ENCODE results near the gene PIEZO1. TPM values are rescaled to one million over a fixed set of nuclear protein-coding genes. Genes with fewer than 3 reads are reported as not detected.
"Not testable (repeated sequence)": the region's sequence is repeated elsewhere in the genome, so short reads cannot be mapped to it uniquely, and the experiment has no call there.

The PIEZO1 gene
- total RNA-seq, 1 donor from 2014 or later: 247 TPM

GRCh38 chr16:88772871-88773811, 11.9 kb downstream of the PIEZO1 start:
- Mint-ChIP-seq H3K4me3 (ENCODE audit: unreplicated experiment) (no peak overlapping the region), H3K4me1 (ENCODE audit: low read depth, unreplicated experiment) (peaks cover 40% of the 10 kb centered on the region), H3K27me3 (ENCODE audit: low read depth, unreplicated experiment) (no peaks in the 10 kb centered on the region), H3K36me3 (ENCODE audit: low read depth, unreplicated experiment) (peaks cover 2% of the 10 kb centered on the region), H3K27ac (ENCODE audit: unreplicated experiment) (peak overlapping the region; percentile 83), H3K9me3 (ENCODE audit: unreplicated experiment) (no peaks in the 10 kb centered on the region)
- Histone ChIP-seq H3K4me3 (ENCODE audit: insufficient read depth, low read depth, low read length) (no peak overlapping the region), H3K4me2 (ENCODE audit: low read length) (peak overlapping the region; percentile 71), H3K79me2 (ENCODE audit: insufficient read depth, low read length) (peaks cover 92% of the 10 kb centered on the region), H3K4me1 (ENCODE audit: insufficient read depth, low read length) (peaks cover 65% of the 10 kb centered on the region), H3K9me3 (ENCODE audit: insufficient read depth, low read depth, low read length) (no peaks in the 10 kb centered on the region), H3K9ac (ENCODE audit: low read length) (peak overlapping the region; percentile 63), H2AFZ (ENCODE audit: low read depth, low read length) (no peak overlapping the region), H3K27me3 (ENCODE audit: insufficient read depth, low read length) (no peaks in the 10 kb centered on the region), H3K27ac (ENCODE audit: low read depth, low read length) (peak overlapping the region; percentile 64), H3K36me3 (ENCODE audit: insufficient read depth, low read length) (no peaks in the 10 kb centered on the region), H4K20me1 (ENCODE audit: insufficient read depth, low read length) (peaks cover 96% of the 10 kb centered on the region)
- FAIRE-seq (no peak), DNase-seq (ENCODE audit: low read depth) (peak; percentile 91)
- no peak for TF ChIP-seq EZH2 (IDR thresholded peaks at IDR 0.05; ENCODE audit: insufficient read depth, low read length)
- TF ChIP-seq CTCF (IDR thresholded peaks at IDR 0.05; ENCODE audit: insufficient read depth, low read depth, low read length): no peak

- Histone ChIP-seq H4K20me1 (ENCODE audit: insufficient read depth, low read length) (peaks cover 96% of the 10 kb centered on the region), H3K4me1 (ENCODE audit: insufficient read depth, low read length) (peaks cover 78% of the 10 kb centered on the region), H3K79me2 (ENCODE audit: insufficient read depth, low read length) (peaks cover 92% of the 10 kb centered on the region)
- not testable (repeated sequence) for H3K9me3 ChIP-seq (ENCODE audit: insufficient read depth, low read depth, low read length); H3K36me3 ChIP-seq (ENCODE audit: insufficient read depth, low read length); H3K4me2 ChIP-seq (ENCODE audit: low read length); H3K9me3 Mint-ChIP-seq (ENCODE audit: unreplicated experiment); H3K27me3 Mint-ChIP-seq (ENCODE audit: low read depth, unreplicated experiment); FAIRE-seq; H3K27ac ChIP-seq (ENCODE audit: low read depth, low read length); H2AFZ ChIP-seq (ENCODE audit: low read depth, low read length); H3K36me3 Mint-ChIP-seq (ENCODE audit: low read depth, unreplicated experiment); H3K4me3 Mint-ChIP-seq (ENCODE audit: unreplicated experiment); H3K27me3 ChIP-seq (ENCODE audit: insufficient read depth, low read length); H3K27ac Mint-ChIP-seq (ENCODE audit: unreplicated experiment); DNase-seq (ENCODE audit: low read depth); H3K4me3 ChIP-seq (ENCODE audit: insufficient read depth, low read depth, low read length); H3K9ac ChIP-seq (ENCODE audit: low read length)
- peaks cover 46% of the 10 kb centered on the region for H3K4me1 Mint-ChIP-seq (ENCODE audit: low read depth, unreplicated experiment)
These were observed 13.2 kb downstream of the PIEZO1 start for GRCh38 chr16:88771781-88772180.

GRCh38 chr16:88771294-88771772, 13.7 kb downstream of the PIEZO1 start:
- peaks cover 47% of the 10 kb centered on the region for H3K4me1 Mint-ChIP-seq (ENCODE audit: low read depth, unreplicated experiment)
- H3K9ac ChIP-seq (ENCODE audit: low read length): peak overlapping the region; percentile 68
- no peak overlapping the region for H3K4me3 Mint-ChIP-seq (ENCODE audit: unreplicated experiment)
- peaks cover 78% of the 10 kb centered on the region for H3K4me1 ChIP-seq (ENCODE audit: insufficient read depth, low read length)
- H3K36me3 ChIP-seq (ENCODE audit: insufficient read depth, low read length): no peaks in the 10 kb centered on the region
- H3K9me3 Mint-ChIP-seq (ENCODE audit: unreplicated experiment): no peaks in the 10 kb centered on the region
- FAIRE-seq (no peak), DNase-seq (ENCODE audit: low read depth) (no peak)
- TF ChIP-seq EZH2 (IDR thresholded peaks at IDR 0.05; ENCODE audit: insufficient read depth, low read length) (no peak), CTCF (IDR thresholded peaks at IDR 0.05; ENCODE audit: insufficient read depth, low read depth, low read length) (no peak)
- no peaks in the 10 kb centered on the region for H3K27me3 Mint-ChIP-seq (ENCODE audit: low read depth, unreplicated experiment)
- peak overlapping the region; percentile 66 for H3K27ac Mint-ChIP-seq (ENCODE audit: unreplicated experiment)
- H3K27me3 ChIP-seq (ENCODE audit: insufficient read depth, low read length): no peaks in the 10 kb centered on the region
- no peaks in the 10 kb centered on the region for H3K9me3 ChIP-seq (ENCODE audit: insufficient read depth, low read depth, low read length)
- H4K20me1 ChIP-seq (ENCODE audit: insufficient read depth, low read length): peaks cover 96% of the 10 kb centered on the region
- peaks cover 4% of the 10 kb centered on the region for H3K36me3 Mint-ChIP-seq (ENCODE audit: low read depth, unreplicated experiment)
- no peak overlapping the region for H2AFZ ChIP-seq (ENCODE audit: low read depth, low read length)
- H3K27ac ChIP-seq (ENCODE audit: low read depth, low read length): peak overlapping the region; percentile 78
- peaks cover 92% of the 10 kb centered on the region for H3K79me2 ChIP-seq (ENCODE audit: insufficient read depth, low read length)
- peak overlapping the region; percentile 79 for H3K4me2 ChIP-seq (ENCODE audit: low read length)
- peak overlapping the region; percentile 2 for H3K4me3 ChIP-seq (ENCODE audit: insufficient read depth, low read depth, low read length)

Measured in astrocyte (in vitro differentiated cells and primary cell).